H7 (cell line): ENCODE results near the gene ARHGAP4. TPM values are rescaled to one million over a fixed set of nuclear protein-coding genes. Genes with fewer than 3 reads are reported as not detected.

Source experiments
- DNase-seq: peaks from one replicate; pipeline ENCODE4 v3.0.0; 2012
- H3K27me3 ChIP-seq: 2 replicates; pipeline ENCODE4 v1.6.0; 2011; ENCODE audit warnings: mild to moderate bottlenecking, low read length; ENCODE audit not compliant: control insufficient read depth, insufficient read depth
- H3K36me3 ChIP-seq: replicated peaks from 2 replicates; pipeline ENCODE4 v1.5.1; 2011; ENCODE audit warnings: low read length; ENCODE audit not compliant: control insufficient read depth, insufficient read depth
- H3K4me3 ChIP-seq: 2 replicates; pipeline ENCODE4 v1.5.1; 2011; ENCODE audit warnings: low read depth, mild to moderate bottlenecking, control low read depth, low read length, moderate library complexity; ENCODE audit not compliant: insufficient read depth
- total RNA-seq: library from RNA; depleted of rRNA; stranded (reverse); fragments of >200 nt; shearing (Covaris generic); gene quantifications from 2 replicates; pipeline ENCODE4 v1.2.3, GENCODE V29; 2014

The ARHGAP4 gene
- total RNA-seq, 1 experiment from 2014 or later: 39.4 TPM

DNA sequence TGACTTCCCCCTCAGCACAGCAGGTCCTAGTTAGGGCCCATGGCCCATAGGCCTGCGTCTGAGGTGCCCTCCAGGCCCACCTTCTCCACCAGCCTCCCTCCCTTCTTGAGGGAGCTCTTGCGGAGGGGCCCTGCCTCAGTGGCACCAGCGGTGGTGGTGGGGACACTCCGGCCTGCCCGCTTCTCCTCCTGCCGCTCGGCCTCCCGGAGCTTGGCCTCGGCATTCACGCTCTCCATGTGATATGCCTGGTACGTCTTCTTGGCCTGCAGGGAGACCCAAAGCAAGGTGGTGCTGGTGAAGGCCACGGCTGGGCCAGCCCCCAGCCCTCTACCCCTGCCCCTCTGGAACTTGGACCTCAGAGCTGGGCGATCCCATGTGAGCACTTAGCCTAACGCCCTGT is 5.5 kb downstream of the ARHGAP4 start:
- Histone ChIP-seq H3K4me3 (no peak overlapping the region), H3K36me3 (peaks cover 1% of the 10 kb centered on the region; the same call in 1 of the 2 replicates), H3K27me3 (no peaks in the 10 kb centered on the region)
- no peak for DNase-seq

GRCh38 chrX:153919281-153919680 is 6.8 kb downstream of the ARHGAP4 start:
- Histone ChIP-seq H3K4me3 (no peak overlapping the region), H3K36me3 (peaks cover 1% of the 10 kb centered on the region; the same call in 1 of the 2 replicates), H3K27me3 (no peaks in the 10 kb centered on the region)
- DNase-seq: no peak

- H3K27me3 ChIP-seq: no peaks in the 10 kb centered on the region
- DNase-seq: no peak
- no peak overlapping the region for H3K4me3 ChIP-seq
- peaks cover 1% of the 10 kb centered on the region; the same call in 1 of the 2 replicates for H3K36me3 ChIP-seq
Measured at GRCh38 chrX:153917869-153918268, 8.2 kb downstream of the ARHGAP4 start.

- H3K4me3 ChIP-seq: no peak overlapping the region
- no peaks in the 10 kb centered on the region for H3K27me3 ChIP-seq
- no peak for DNase-seq
- H3K36me3 ChIP-seq: peaks cover 1% of the 10 kb centered on the region; the same call in 1 of the 2 replicates
Measured at GRCh38 chrX:153913701-153914100, 12.4 kb downstream of the ARHGAP4 start.

- no peak for DNase-seq
- no peaks in the 10 kb centered on the region for H3K27me3 ChIP-seq
- H3K4me3 ChIP-seq: no peak overlapping the region
- H3K36me3 ChIP-seq: no peaks in the 10 kb centered on the region; the same call in 1 of the 2 replicates
Measured at GRCh38 chrX:153913211-153913610, 12.9 kb downstream of the ARHGAP4 start.

DNA sequence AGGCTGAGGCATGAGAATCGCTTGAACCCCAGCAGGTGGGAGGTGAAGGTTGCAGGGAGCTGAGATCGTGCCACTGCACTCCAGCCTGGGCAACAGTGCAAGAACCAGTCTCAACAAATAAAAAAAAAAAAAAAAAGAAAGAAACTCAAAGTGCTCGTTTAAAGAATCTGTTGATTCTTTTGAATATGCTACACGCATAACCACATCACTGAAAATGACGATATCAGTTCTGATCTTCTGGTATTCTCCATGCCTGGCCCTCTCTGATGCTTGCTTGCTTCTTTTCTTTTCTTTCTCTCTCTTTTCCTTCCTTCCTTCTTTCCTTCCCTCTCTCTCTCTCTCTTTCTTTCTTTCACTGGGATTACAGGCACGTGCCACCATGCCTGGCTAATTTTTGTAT is 14.3 kb downstream of the ARHGAP4 start:
- H3K27me3 ChIP-seq: no peaks in the 10 kb centered on the region
- DNase-seq: no peak
- no peaks in the 10 kb centered on the region; the same call in 1 of the 2 replicates for H3K36me3 ChIP-seq
- H3K4me3 ChIP-seq: no peak overlapping the region

- DNase-seq: no peak
- H3K27me3 ChIP-seq: no peaks in the 10 kb centered on the region
- H3K4me3 ChIP-seq: no peak overlapping the region
- H3K36me3 ChIP-seq: no peaks in the 10 kb centered on the region; the same call in 1 of the 2 replicates
Measured at GRCh38 chrX:153910446-153910845, 15.6 kb downstream of the ARHGAP4 start.

GRCh38 chrX:153909980-153910360 is 16.1 kb downstream of the ARHGAP4 start:
- Histone ChIP-seq H3K27me3 (no peaks in the 10 kb centered on the region), H3K4me3 (no peak overlapping the region), H3K36me3 (no peaks in the 10 kb centered on the region; the same call in 1 of the 2 replicates)
- no peak for DNase-seq

- Histone ChIP-seq H3K27me3 (no peaks in the 10 kb centered on the region), H3K36me3 (no peaks in the 10 kb centered on the region; the same call in 1 of the 2 replicates), H3K4me3 (no peak overlapping the region)
- DNase-seq: peak; percentile 86
Measured at GRCh38 chrX:153909024-153909979, 16.8 kb downstream of the ARHGAP4 start.

DNA sequence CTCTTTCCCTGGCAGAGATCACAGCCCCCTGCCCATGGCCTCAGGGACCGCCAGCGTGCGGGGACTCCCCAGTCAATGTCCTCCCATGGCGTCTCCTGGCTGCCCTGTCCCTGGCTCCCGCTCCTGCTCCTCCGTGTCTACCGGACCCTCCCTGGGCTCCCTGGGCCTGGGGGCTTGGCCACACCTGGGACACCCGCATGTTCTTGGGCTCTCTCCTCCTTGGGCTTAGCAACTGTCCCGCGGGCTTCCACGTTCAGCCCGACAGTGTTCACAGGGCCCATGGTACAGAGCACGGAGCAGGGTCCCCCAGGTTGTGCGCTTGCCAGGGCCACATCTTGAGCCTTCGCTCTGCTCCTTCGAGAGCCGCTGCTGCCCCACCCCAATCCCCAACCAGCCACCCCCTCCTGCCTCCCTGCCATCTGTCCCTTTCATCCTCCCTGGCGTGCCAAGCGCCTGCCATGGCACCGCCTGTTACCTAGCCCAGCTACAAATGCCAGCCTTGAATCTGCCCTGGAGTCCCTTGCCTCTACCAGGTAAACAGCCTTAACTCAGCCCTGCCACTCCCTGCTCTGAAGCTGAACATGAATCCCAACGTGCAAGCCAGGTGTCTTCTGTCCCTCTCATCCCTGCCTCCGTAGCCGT is 17.7 kb downstream of the ARHGAP4 start:
- Histone ChIP-seq H3K4me3 (no peak overlapping the region), H3K27me3 (no peaks in the 10 kb centered on the region), H3K36me3 (no peaks in the 10 kb centered on the region; the same call in 1 of the 2 replicates)
- DNase-seq: no peak

DNA sequence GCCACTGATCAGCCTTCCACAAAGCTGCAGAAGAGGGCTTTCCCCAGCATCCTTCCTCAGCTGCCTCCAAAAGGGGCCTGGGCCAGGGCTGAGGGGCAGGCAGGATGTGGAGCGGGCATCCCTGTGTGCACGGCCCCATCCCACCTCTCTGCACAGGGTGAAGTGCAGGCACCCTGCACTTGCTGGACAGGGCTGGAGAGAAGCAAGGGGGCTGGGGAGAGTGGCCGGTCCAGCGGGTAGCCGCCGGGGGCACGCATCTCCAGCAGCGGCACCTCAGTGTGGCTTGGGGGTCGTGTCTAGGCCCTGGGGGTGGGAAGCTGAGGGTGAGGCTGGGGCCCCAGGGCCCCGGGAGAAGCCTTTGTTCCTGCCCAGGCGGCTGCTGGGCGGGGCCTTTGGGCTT is 18.6 kb downstream of the ARHGAP4 start:
- Histone ChIP-seq H3K36me3 (no peaks in the 10 kb centered on the region; the same call in 1 of the 2 replicates), H3K27me3 (no peaks in the 10 kb centered on the region), H3K4me3 (no peak overlapping the region)
- no peak for DNase-seq

DNA sequence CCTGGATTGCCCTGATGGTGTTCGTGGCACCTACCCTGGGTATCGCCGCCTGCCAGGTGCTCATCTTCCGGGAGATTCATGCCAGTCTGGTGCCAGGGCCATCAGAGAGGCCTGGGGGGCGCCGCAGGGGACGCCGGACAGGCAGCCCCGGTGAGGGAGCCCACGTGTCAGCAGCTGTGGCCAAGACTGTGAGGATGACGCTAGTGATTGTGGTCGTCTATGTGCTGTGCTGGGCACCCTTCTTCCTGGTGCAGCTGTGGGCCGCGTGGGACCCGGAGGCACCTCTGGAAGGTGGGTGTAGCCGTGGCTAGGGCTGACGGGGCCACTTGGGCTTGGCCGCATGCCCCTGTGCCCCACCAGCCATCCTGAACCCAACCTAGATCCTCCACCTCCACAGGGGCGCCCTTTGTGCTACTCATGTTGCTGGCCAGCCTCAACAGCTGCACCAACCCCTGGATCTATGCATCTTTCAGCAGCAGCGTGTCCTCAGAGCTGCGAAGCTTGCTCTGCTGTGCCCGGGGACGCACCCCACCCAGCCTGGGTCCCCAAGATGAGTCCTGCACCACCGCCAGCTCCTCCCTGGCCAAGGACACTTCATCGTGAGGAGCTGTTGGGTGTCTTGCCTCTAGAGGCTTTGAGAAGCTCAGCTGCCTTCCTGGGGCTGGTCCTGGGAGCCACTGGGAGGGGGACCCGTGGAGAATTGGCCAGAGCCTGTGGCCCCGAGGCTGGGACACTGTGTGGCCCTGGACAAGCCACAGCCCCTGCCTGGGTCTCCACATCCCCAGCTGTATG is 19.7 kb downstream of the ARHGAP4 start:
- DNase-seq: no peak
- no peaks in the 10 kb centered on the region for H3K27me3 ChIP-seq
- no peaks in the 10 kb centered on the region; the same call in 1 of the 2 replicates for H3K36me3 ChIP-seq

DNA sequence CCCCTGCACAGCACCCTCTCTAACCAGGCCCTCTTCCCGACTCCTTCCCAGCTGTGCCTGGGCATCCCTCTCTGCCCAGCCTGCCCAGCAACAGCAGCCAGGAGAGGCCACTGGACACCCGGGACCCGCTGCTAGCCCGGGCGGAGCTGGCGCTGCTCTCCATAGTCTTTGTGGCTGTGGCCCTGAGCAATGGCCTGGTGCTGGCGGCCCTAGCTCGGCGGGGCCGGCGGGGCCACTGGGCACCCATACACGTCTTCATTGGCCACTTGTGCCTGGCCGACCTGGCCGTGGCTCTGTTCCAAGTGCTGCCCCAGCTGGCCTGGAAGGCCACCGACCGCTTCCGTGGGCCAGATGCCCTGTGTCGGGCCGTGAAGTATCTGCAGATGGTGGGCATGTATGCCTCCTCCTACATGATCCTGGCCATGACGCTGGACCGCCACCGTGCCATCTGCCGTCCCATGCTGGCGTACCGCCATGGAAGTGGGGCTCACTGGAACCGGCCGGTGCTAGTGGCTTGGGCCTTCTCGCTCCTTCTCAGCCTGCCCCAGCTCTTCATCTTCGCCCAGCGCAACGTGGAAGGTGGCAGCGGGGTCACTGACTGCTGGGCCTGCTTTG is 20.5 kb downstream of the ARHGAP4 start:
- no peak overlapping the region for H3K4me3 ChIP-seq
- no peaks in the 10 kb centered on the region for H3K27me3 ChIP-seq
- DNase-seq: no peak
- H3K36me3 ChIP-seq: no peaks in the 10 kb centered on the region; the same call in 1 of the 2 replicates

More for the DNA sequence above, 19.7 kb downstream of the ARHGAP4 start:
- no peak overlapping the region for H3K4me3 ChIP-seq
